Breast epithelium (tissue), 4 donors: ENCODE measurements around the gene COBLL1. TPM values are rescaled to one million over a fixed set of nuclear protein-coding genes. Genes with fewer than 3 reads are reported as not detected.

Source experiments
- DNase-seq, 2 donors: peaks; one replicate each; pipeline ENCODE4 v3.0.0-alpha.2; 2019; ENCODE audit warnings: low spot score in 2 of 2
- H3K27ac ChIP-seq, 2 donors: fragments of 200-600 bp; sonication (generic) in 1 of 2; one replicate each; pipeline ENCODE4 v1.5.1; 2016 to 2019; ENCODE audit warnings: mild to moderate bottlenecking in 1 of 2
- H3K27me3 ChIP-seq, 2 donors: fragments of 200-600 bp; sonication (generic) in 1 of 2; one replicate each; pipeline versions ENCODE4 v1.5.1 to v1.6.0; 2017 to 2019; ENCODE audit warnings: control low read depth in 1 of 2, mild to moderate bottlenecking in 1 of 2
- H3K36me3 ChIP-seq: fragments of 200-600 bp; one replicate; pipeline ENCODE4 v1.5.1; 2019
- H3K4me1 ChIP-seq, 2 donors: fragments of 200-600 bp; sonication (generic); one replicate each; pipeline ENCODE4 v1.5.1; 2016 to 2019; ENCODE audit warnings: control low read depth in 1 of 2
- H3K4me3 ChIP-seq, 3 donors: fragments of 200-600 bp; sonication (generic); 1 replicate in 2 of 3; 2 replicates in 1 of 3; pipeline ENCODE4 v1.5.1; 2016 to 2019; ENCODE audit warnings: mild to moderate bottlenecking in 3 of 3, moderate library complexity in 2 of 3
- H3K9me3 ChIP-seq, 2 donors: fragments of 200-600 bp; sonication (generic) in 1 of 2; one replicate each; pipeline ENCODE4 v1.5.1; 2016 to 2019; ENCODE audit warnings: control low read depth in 1 of 2
- CTCF ChIP-seq, 3 donors: fragments of 450-650 bp; IDR thresholded peaks; one replicate each; pipeline ENCODE4 v1.5.1; 2016 to 2017; ENCODE audit warnings: antibody characterized with exemption in 3 of 3, mild to moderate bottlenecking in 3 of 3, moderate library complexity in 3 of 3
- POLR2A ChIP-seq: fragments of 450-650 bp; IDR thresholded peaks from one replicate; pipeline ENCODE4 v1.6.1; 2016; ENCODE audit warnings: antibody characterized with exemption, mild to moderate bottlenecking, moderate library complexity
- POLR2AphosphoS5 ChIP-seq, 3 donors: sonication (generic); formaldehyde crosslinking; IDR thresholded peaks; one replicate each; pipeline ENCODE4 v1.6.1; 2017; ENCODE audit warnings: antibody characterized with exemption in 3 of 3
- intact Hi-C: fragments of 100-400 bp; cut with DNase I; formaldehyde crosslinking; loops from one replicate; pipeline ENCODE4 v1.15.1; 2023; ENCODE audit warnings: low total_unique reads
- total RNA-seq, 3 donors: library from RNA; depleted of rRNA; stranded (reverse); fragments of >200 nt; gene quantifications; one replicate each; pipeline ENCODE4 v1.1.0, GENCODE V29; 2016

COBLL1 gene
- total RNA-seq, 3 donors from 2014 or later, result 43.6 to 92.8 (median 75.8) TPM

- Histone ChIP-seq H3K36me3 (no peaks in the 10 kb centered on the region), H3K9me3 (no peaks in the 10 kb centered on the region), H3K27me3 (no peaks in the 10 kb centered on the region), H3K27ac (no peak overlapping the region), H3K4me1 (no peaks in the 10 kb centered on the region), H3K4me3 (no peak overlapping the region)
- intact Hi-C loops, result no loop called here
- DNase-seq, result no peak
- TF ChIP-seq POLR2A, result no peak
- TF ChIP-seq POLR2AphosphoS5 (IDR thresholded peaks at IDR 0.05), result no peak
- no peak for TF ChIP-seq CTCF (IDR thresholded peaks at IDR 0.05)
Measured at GRCh38 chr2:164662868-164663631, 178.6 kb downstream of the COBLL1 start.

GRCh38 chr2:164662066-164662465, 179.6 kb downstream of the COBLL1 start:
- H3K9me3 ChIP-seq, result no peaks in the 10 kb centered on the region
- intact Hi-C loops, result no loop called here
- no peak for DNase-seq
- H3K36me3 ChIP-seq, result no peaks in the 10 kb centered on the region
- H3K4me3 ChIP-seq, result no peak overlapping the region
- H3K4me1 ChIP-seq, result no peaks in the 10 kb centered on the region
- TF ChIP-seq POLR2AphosphoS5 (IDR thresholded peaks at IDR 0.05) (no peak), CTCF (IDR thresholded peaks at IDR 0.05) (no peak), POLR2A (no peak)
- H3K27ac ChIP-seq, result no peak overlapping the region
- no peaks in the 10 kb centered on the region for H3K27me3 ChIP-seq

- TF ChIP-seq CTCF (IDR thresholded peaks at IDR 0.05), result no peak
- no peak for TF ChIP-seq POLR2A
- TF ChIP-seq POLR2AphosphoS5 (IDR thresholded peaks at IDR 0.05), result no peak
- no peak for DNase-seq
- no peaks in the 10 kb centered on the region for H3K9me3 ChIP-seq
Measured at GRCh38 chr2:164661349-164661748, 180.3 kb downstream of the COBLL1 start.

GRCh38 chr2:164657129-164657528, 184.5 kb downstream of the COBLL1 start:
- H3K9me3 ChIP-seq, result no peaks in the 10 kb centered on the region

More at GRCh38 chr2:164661349-164661748, 180.3 kb downstream of the COBLL1 start:
- Histone ChIP-seq H3K36me3 (no peaks in the 10 kb centered on the region), H3K4me1 (no peaks in the 10 kb centered on the region), H3K27me3 (no peaks in the 10 kb centered on the region), H3K4me3 (no peak overlapping the region), H3K27ac (no peak overlapping the region)
- intact Hi-C loops, result no loop called here

GRCh38 chr2:164655750-164656149, 185.9 kb downstream of the COBLL1 start:
- H3K9me3 ChIP-seq, result peaks cover 0 to 8% of the 10 kb centered on the region in 2 donors
- no peaks in the 10 kb centered on the region for H3K36me3 ChIP-seq
- no peak overlapping the region for H3K27ac ChIP-seq
- TF ChIP-seq CTCF (IDR thresholded peaks at IDR 0.05) (no peak), POLR2A (no peak), POLR2AphosphoS5 (IDR thresholded peaks at IDR 0.05) (no peak)
- no peaks in the 10 kb centered on the region for H3K4me1 ChIP-seq
- intact Hi-C loops, result no loop called here
- no peak overlapping the region for H3K4me3 ChIP-seq
- DNase-seq, result no peak
- no peaks in the 10 kb centered on the region for H3K27me3 ChIP-seq

More at GRCh38 chr2:164657129-164657528, 184.5 kb downstream of the COBLL1 start:
- Histone ChIP-seq H3K27ac (no peak overlapping the region), H3K36me3 (no peaks in the 10 kb centered on the region), H3K4me1 (no peaks in the 10 kb centered on the region), H3K4me3 (no peak overlapping the region), H3K27me3 (no peaks in the 10 kb centered on the region)
- no peak for TF ChIP-seq POLR2AphosphoS5 (IDR thresholded peaks at IDR 0.05)
- intact Hi-C loops, result no loop called here
- DNase-seq, result no peak
